Lower leg skin (tissue), 3 donors: Measurements from ENCODE around the gene MDFIC2.

ENCODE experiments used
- POLR2A ChIP-seq, 2 donors: fragments of 450-650 bp; IDR thresholded peaks; one replicate each; pipeline ENCODE4 v1.6.1; 2016 to 2017; ENCODE audit warnings: antibody characterized with exemption in 2 of 2, mild to moderate bottlenecking in 1 of 2, moderate library complexity in 1 of 2
- TF ChIP-seq, protein P1 (sequence below), 3 donors: fragments of 450-650 bp; IDR thresholded peaks; one replicate each; pipeline ENCODE4 v1.5.1; 2016; ENCODE audit warnings: antibody characterized with exemption in 3 of 3, mild to moderate bottlenecking in 3 of 3, moderate library complexity in 2 of 3

DNA sequence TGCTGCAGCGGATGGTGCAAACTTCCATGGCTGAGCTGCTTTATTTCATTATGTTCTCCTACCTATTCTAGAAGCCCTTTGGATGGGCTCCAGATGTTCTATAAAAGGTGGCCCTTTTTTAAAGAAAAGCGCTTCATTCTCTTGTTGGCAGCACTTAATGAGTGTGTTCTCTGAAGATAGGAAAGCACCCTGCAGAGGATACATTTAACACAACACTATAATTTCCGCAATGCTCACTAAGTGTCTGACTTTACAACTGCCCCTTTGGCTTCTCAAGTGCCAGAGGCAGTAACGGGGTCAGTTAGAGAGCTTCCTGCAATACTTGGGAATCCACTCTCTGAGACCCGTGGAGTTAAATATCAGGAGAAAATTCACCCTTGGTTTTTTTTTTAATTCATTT is 88.1 kb downstream of the MDFIC2 start:
- TF ChIP-seq, protein P1, sequence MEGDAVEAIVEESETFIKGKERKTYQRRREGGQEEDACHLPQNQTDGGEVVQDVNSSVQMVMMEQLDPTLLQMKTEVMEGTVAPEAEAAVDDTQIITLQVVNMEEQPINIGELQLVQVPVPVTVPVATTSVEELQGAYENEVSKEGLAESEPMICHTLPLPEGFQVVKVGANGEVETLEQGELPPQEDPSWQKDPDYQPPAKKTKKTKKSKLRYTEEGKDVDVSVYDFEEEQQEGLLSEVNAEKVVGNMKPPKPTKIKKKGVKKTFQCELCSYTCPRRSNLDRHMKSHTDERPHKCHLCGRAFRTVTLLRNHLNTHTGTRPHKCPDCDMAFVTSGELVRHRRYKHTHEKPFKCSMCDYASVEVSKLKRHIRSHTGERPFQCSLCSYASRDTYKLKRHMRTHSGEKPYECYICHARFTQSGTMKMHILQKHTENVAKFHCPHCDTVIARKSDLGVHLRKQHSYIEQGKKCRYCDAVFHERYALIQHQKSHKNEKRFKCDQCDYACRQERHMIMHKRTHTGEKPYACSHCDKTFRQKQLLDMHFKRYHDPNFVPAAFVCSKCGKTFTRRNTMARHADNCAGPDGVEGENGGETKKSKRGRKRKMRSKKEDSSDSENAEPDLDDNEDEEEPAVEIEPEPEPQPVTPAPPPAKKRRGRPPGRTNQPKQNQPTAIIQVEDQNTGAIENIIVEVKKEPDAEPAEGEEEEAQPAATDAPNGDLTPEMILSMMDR (IDR thresholded peaks at IDR 0.05) = no peak
- TF ChIP-seq POLR2A (IDR thresholded peaks at IDR 0.05) = no peak
